GM23338 (cell line): ENCODE results near the gene PPFIA4. TPM values are rescaled to one million over a fixed set of nuclear protein-coding genes. Genes with fewer than 3 reads are reported as not detected.

Source experiments
- ATAC-seq: fragments of 200-7000 bp; cut with Tn5 transposase; 3 replicates; pipeline ENCODE4 v1.9.1; 2020
- DNase-seq: peaks from one replicate; pipeline ENCODE4 v3.0.0-alpha.2; 2015; ENCODE audit warnings: low spot score
- H2AFZ ChIP-seq: fragments of 200-600 bp; sonication (generic); 2 replicates; pipeline ENCODE4 v1.8.0; 2016; ENCODE audit warnings: antibody characterized with exemption, mild to moderate bottlenecking, moderate library complexity
- H3F3A ChIP-seq: fragments of 200-600 bp; sonication (generic); replicated peaks from 2 replicates; pipeline ENCODE4 v1.8.0; 2017; ENCODE audit warnings: antibody characterized with exemption, mixed run types, low read depth
- H3K27ac ChIP-seq: fragments of 200-600 bp; sonication (generic); 2 replicates; pipeline ENCODE4 v1.6.1; 2016; ENCODE audit warnings: low read depth
- H3K27me3 ChIP-seq: fragments of 200-600 bp; sonication (generic); 2 replicates; pipeline ENCODE4 v1.8.0; 2016; ENCODE audit warnings: mild to moderate bottlenecking, mixed run types, moderate library complexity; ENCODE audit not compliant: insufficient read depth
- H3K36me3 ChIP-seq: fragments of 200-600 bp; sonication (generic); 2 replicates; pipeline ENCODE4 v1.8.0; 2016; ENCODE audit warnings: mild to moderate bottlenecking; ENCODE audit not compliant: insufficient read depth
- H3K4me1 ChIP-seq: fragments of 200-600 bp; sonication (generic); 2 replicates; pipeline ENCODE4 v1.8.0; 2016; ENCODE audit warnings: mild to moderate bottlenecking, moderate library complexity; ENCODE audit not compliant: insufficient read depth
- H3K4me2 ChIP-seq: fragments of 200-600 bp; sonication (generic); 2 replicates; pipeline ENCODE4 v1.7.1; 2017; ENCODE audit warnings: mixed run types
- H3K4me3 ChIP-seq: fragments of 200-600 bp; sonication (generic); 2 replicates; pipeline ENCODE4 v1.6.1; 2016; ENCODE audit warnings: mixed run types
- H3K79me2 ChIP-seq: fragments of 200-600 bp; sonication (generic); replicated peaks from 2 replicates; pipeline ENCODE4 v1.8.0; 2017; ENCODE audit warnings: mild to moderate bottlenecking; ENCODE audit not compliant: insufficient read depth
- H3K9me2 ChIP-seq: fragments of 200-600 bp; sonication (generic); 2 replicates; pipeline ENCODE4 v1.8.0; 2017; ENCODE audit not compliant: insufficient read depth
- H4K20me1 ChIP-seq: fragments of 200-600 bp; sonication (generic); replicated peaks from 2 replicates; pipeline ENCODE4 v1.8.0; 2017; ENCODE audit warnings: mild to moderate bottlenecking; ENCODE audit not compliant: insufficient read depth
- H3K27ac Mint-ChIP-seq: 2 replicates; pipeline ENCODE4 v1.8.0; 2020; ENCODE audit warnings: inconsistent platforms, mild to moderate bottlenecking, moderate library complexity, mixed read lengths
- H3K27me3 Mint-ChIP-seq: 3 replicates; pipeline ENCODE4 v1.8.0; 2022; ENCODE audit warnings: low read depth, mild to moderate bottlenecking, moderate library complexity, mixed read lengths, inconsistent platforms; ENCODE audit not compliant: insufficient read depth, poor library complexity
- H3K36me3 Mint-ChIP-seq: 3 replicates; pipeline ENCODE4 v1.8.0; 2021; ENCODE audit warnings: low read depth, mild to moderate bottlenecking, inconsistent platforms, moderate library complexity, mixed read lengths
- H3K4me1 Mint-ChIP-seq: 3 replicates; pipeline ENCODE4 v1.8.0; 2020; ENCODE audit warnings: mild to moderate bottlenecking, inconsistent platforms, mixed read lengths
- H3K4me3 Mint-ChIP-seq: 3 replicates; pipeline ENCODE4 v1.8.0; 2021; ENCODE audit warnings: moderate library complexity, mild to moderate bottlenecking, inconsistent platforms, mixed read lengths
- H3K9me3 Mint-ChIP-seq: 3 replicates; pipeline ENCODE4 v1.8.0; 2020; ENCODE audit warnings: moderate library complexity, mild to moderate bottlenecking, inconsistent platforms, mixed read lengths
- EZH2 ChIP-seq: fragments of 200-600 bp; sonication (generic); IDR thresholded peaks from one replicate; pipeline ENCODE4 v1.8.0; 2017; ENCODE audit warnings: antibody characterized with exemption, mild to moderate bottlenecking, low read depth; ENCODE audit not compliant: unreplicated experiment
- POLR2AphosphoS5 ChIP-seq: IDR thresholded peaks from 2 replicates; pipeline ENCODE4 v1.6.1; 2016; ENCODE audit warnings: antibody characterized with exemption, low read depth
- STAT1 ChIP-seq: IDR thresholded peaks from one replicate; pipeline ENCODE4 v1.6.1; 2016; ENCODE audit warnings: antibody characterized with exemption; ENCODE audit not compliant: unreplicated experiment
- polyA plus RNA-seq: library from polyadenylated mRNA; unstranded; fragments of >200 nt; fragmentation: Nextera tagmentation; extraction: Ambion mirVana; gene quantifications from 2 replicates; pipeline ENCODE4 v1.2.1, GENCODE V29; 2016
- total RNA-seq: library from RNA; depleted of rRNA; stranded (reverse); fragments of >200 nt; shearing (Covaris generic); gene quantifications from 2 replicates; pipeline ENCODE4 v1.2.3, GENCODE V29; 2014; rRNA removed
- TF ChIP-seq, protein P1 (sequence below), 2 experiments: fragments of 200-600 bp in 1 of 2; sonication (generic) in 1 of 2; conservative IDR thresholded peaks; 2 replicates each; pipeline versions ENCODE4 v1.5.1 to v1.6.1; 2016 to 2017; ENCODE audit warnings: antibody characterized with exemption in 2 of 2, low read depth in 2 of 2, mild to moderate bottlenecking in 2 of 2, moderate library complexity in 1 of 2

PPFIA4 gene
- total and polyA plus RNA-seq, 2 experiments from 2014 or later, result 1.3 to 7.6 TPM

DNA sequence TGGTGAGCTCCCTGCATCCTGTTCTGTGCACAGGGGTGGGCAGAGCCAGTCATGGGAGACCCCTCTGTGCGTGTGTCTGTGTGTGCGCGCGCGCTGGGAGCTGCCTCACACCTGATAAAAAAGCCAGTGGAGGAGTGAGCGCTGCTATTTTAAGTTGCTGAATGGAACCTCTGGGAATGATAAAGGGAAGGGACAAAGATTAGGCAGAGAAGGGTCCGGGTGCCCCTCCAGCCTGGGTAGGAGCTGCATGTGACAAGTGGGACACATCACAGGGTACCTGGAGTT, 102.1 kb downstream of the PPFIA4 start:
- DNase-seq (no peak), ATAC-seq (no peak)
- H3K4me3 Mint-ChIP-seq, result peak overlapping the region; percentile 79
- 0 out of 2 replicates have a peak, but pooled peaks cover 3% of the 10 kb centered on the region for H3F3A ChIP-seq
- no peaks in the 10 kb centered on the region for H3K36me3 ChIP-seq
- no peaks in the 10 kb centered on the region for H3K9me3 Mint-ChIP-seq
- H4K20me1 ChIP-seq, result no peaks in the 10 kb centered on the region
- peak overlapping the region; percentile 83 for H3K4me3 ChIP-seq
- no peak overlapping the region for H3K27ac ChIP-seq
- peaks cover 34% of the 10 kb centered on the region for H3K4me1 Mint-ChIP-seq
- peaks cover 15% of the 10 kb centered on the region for H3K4me1 ChIP-seq
- TF ChIP-seq POLR2AphosphoS5 (no peak), STAT1 (no peak), EZH2 (no peak)
- TF ChIP-seq, protein P1, sequence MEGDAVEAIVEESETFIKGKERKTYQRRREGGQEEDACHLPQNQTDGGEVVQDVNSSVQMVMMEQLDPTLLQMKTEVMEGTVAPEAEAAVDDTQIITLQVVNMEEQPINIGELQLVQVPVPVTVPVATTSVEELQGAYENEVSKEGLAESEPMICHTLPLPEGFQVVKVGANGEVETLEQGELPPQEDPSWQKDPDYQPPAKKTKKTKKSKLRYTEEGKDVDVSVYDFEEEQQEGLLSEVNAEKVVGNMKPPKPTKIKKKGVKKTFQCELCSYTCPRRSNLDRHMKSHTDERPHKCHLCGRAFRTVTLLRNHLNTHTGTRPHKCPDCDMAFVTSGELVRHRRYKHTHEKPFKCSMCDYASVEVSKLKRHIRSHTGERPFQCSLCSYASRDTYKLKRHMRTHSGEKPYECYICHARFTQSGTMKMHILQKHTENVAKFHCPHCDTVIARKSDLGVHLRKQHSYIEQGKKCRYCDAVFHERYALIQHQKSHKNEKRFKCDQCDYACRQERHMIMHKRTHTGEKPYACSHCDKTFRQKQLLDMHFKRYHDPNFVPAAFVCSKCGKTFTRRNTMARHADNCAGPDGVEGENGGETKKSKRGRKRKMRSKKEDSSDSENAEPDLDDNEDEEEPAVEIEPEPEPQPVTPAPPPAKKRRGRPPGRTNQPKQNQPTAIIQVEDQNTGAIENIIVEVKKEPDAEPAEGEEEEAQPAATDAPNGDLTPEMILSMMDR (conservative IDR thresholded peaks at IDR 0.05; ENCODE audit: low read depth in 2 of 2), result 0 out of 4 replicates have a peak, but pooled peaks have one; percentile 7 to 15
- no peaks in the 10 kb centered on the region for H3K9me2 ChIP-seq
- no peaks in the 10 kb centered on the region for H3K36me3 Mint-ChIP-seq
- peak overlapping the region; percentile 98 for H3K4me2 ChIP-seq
- no peaks in the 10 kb centered on the region for H3K79me2 ChIP-seq
- H3K27me3 ChIP-seq, result peaks cover 35% of the 10 kb centered on the region
- peaks cover 38% of the 10 kb centered on the region for H3K27me3 Mint-ChIP-seq
- H3K27ac Mint-ChIP-seq, result no peak overlapping the region
- H2AFZ ChIP-seq, result peak overlapping the region; percentile 99

Other genes with a start within 250 kb of the PPFIA4 start
- 186 and 202 TPM in 2 replicates for gene KDM5B, start 218.1 kb upstream of the PPFIA4 start, total RNA-seq
- 150 and 175 TPM in 2 replicates for gene KDM5B, start 218.1 kb upstream of the PPFIA4 start, polyA plus RNA-seq
- 7.2 TPM in 1 of 2 replicates, not detected in the other for gene PCAT6, start 215.5 kb upstream of the PPFIA4 start, total RNA-seq
- 28.1 and 28.7 TPM in 2 replicates for gene PCAT6, start 215.5 kb upstream of the PPFIA4 start, polyA plus RNA-seq
- gene RABIF, start 137.3 kb upstream of the PPFIA4 start, total RNA-seq, result 4.0 and 4.9 TPM in 2 replicates
- 6.9 and 7.6 TPM in 2 replicates for gene RABIF, start 137.3 kb upstream of the PPFIA4 start, polyA plus RNA-seq
- gene KLHL12, start 99.3 kb upstream of the PPFIA4 start, total RNA-seq, result 27.5 and 27.6 TPM in 2 replicates
- 14.6 and 15.5 TPM in 2 replicates for gene KLHL12, start 99.3 kb upstream of the PPFIA4 start, polyA plus RNA-seq
- gene ADIPOR1, start 68.2 kb upstream of the PPFIA4 start, total RNA-seq, result 59.1 and 61.2 TPM in 2 replicates
- 45.3 and 47.2 TPM in 2 replicates for gene ADIPOR1, start 68.2 kb upstream of the PPFIA4 start, polyA plus RNA-seq
- gene CYB5R1, start 59.2 kb upstream of the PPFIA4 start, total RNA-seq, result 9.2 and 12.6 TPM in 2 replicates
- gene CYB5R1, start 59.2 kb upstream of the PPFIA4 start, polyA plus RNA-seq, result 9.0 and 10.5 TPM in 2 replicates
- gene TMEM183A, start 19.1 kb upstream of the PPFIA4 start, total RNA-seq, result 107 and 128 TPM in 2 replicates
- gene TMEM183A, start 19.1 kb upstream of the PPFIA4 start, polyA plus RNA-seq, result 54.7 and 55.1 TPM in 2 replicates
- not detected in 2 replicates for gene MYOG, start 59.5 kb downstream of the PPFIA4 start, total RNA-seq
- gene MYOG, start 59.5 kb downstream of the PPFIA4 start, polyA plus RNA-seq, result not detected in 2 replicates
- gene ADORA1, start 101.2 kb downstream of the PPFIA4 start, total RNA-seq, result 1.8 and 3.8 TPM in 2 replicates
- gene ADORA1, start 101.2 kb downstream of the PPFIA4 start, polyA plus RNA-seq, result 0.63 and 1.5 TPM in 2 replicates
- gene MYBPH, start 149.3 kb downstream of the PPFIA4 start, total RNA-seq, result not detected in 2 replicates
- not detected in 2 replicates for gene MYBPH, start 149.3 kb downstream of the PPFIA4 start, polyA plus RNA-seq
- gene CHI3L1, start 160.2 kb downstream of the PPFIA4 start, total RNA-seq, result 0.76 TPM in 1 of 2 replicates, not detected in the other
- gene CHI3L1, start 160.2 kb downstream of the PPFIA4 start, polyA plus RNA-seq, result not detected in 2 replicates
- gene CHIT1, start 203.2 kb downstream of the PPFIA4 start, total RNA-seq, result 0.07 TPM in 1 of 2 replicates, not detected in the other
- gene CHIT1, start 203.2 kb downstream of the PPFIA4 start, polyA plus RNA-seq, result 0.47 and 0.85 TPM in 2 replicates